ENCODE measurements around the gene MRPS18B.

DNA sequence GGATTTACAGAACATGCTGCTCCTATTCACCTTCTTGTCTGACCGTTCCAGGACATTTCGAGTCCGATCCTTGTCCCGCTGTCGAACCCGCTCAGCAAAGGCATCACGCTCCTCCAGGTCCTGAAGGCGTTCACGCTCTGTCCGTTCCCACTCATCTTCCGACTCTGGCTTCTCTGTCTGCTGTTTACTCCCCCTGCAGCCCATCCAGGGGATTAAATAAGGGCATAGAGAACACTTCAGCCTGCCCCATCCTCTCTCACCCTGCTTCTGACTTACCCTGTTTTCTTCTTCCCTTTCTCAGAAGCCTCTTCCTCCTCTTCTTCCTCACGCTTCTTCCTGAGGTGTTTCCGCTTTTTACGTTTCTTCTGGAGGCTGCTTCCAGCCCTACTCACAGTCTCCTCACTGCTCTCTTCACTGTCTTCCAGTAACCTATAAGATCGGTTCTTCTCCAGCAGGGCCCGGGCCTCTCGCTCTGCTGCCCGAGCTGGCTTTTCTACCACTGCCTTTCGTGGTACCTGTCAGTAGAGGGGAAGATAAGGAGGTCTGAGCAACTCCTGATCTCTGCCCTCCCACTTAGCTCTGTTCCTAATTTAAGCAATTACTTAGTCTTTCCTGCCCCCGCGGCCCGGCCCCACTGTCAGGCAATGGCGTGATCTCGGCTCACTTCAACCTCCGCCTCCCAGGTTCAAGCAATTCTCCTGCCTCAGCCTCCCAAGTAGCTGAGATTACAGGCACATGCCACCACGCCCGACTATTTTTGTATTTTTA, 53.3 kb downstream of the MRPS18B start:
- TF ChIP-seq, protein P1, sequence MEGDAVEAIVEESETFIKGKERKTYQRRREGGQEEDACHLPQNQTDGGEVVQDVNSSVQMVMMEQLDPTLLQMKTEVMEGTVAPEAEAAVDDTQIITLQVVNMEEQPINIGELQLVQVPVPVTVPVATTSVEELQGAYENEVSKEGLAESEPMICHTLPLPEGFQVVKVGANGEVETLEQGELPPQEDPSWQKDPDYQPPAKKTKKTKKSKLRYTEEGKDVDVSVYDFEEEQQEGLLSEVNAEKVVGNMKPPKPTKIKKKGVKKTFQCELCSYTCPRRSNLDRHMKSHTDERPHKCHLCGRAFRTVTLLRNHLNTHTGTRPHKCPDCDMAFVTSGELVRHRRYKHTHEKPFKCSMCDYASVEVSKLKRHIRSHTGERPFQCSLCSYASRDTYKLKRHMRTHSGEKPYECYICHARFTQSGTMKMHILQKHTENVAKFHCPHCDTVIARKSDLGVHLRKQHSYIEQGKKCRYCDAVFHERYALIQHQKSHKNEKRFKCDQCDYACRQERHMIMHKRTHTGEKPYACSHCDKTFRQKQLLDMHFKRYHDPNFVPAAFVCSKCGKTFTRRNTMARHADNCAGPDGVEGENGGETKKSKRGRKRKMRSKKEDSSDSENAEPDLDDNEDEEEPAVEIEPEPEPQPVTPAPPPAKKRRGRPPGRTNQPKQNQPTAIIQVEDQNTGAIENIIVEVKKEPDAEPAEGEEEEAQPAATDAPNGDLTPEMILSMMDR (IDR thresholded peaks at IDR 0.05), result no peak
- TF ChIP-seq POLR2AphosphoS5 (IDR thresholded peaks at IDR 0.05), result no peak
